Activated CD4-positive, alpha-beta T cell treated with anti-CD3 and anti-CD28 coated beads, Interleukin-2, amount 50 U/mL, for 48 hours (primary cell): Measurements from ENCODE around the gene ANTXR2.

Experiments used
- DNase-seq, 2 experiments: peaks; one replicate each; pipeline ENCODE4 v3.0.0-alpha.2; 2020

Gene ANTXR2

GRCh38 chr4:79857811-79858210 lies 215.2 kb downstream of the ANTXR2 start:
- no peak for DNase-seq

- no peak for DNase-seq
Measured at GRCh38 chr4:79856196-79856595, 216.8 kb downstream of the ANTXR2 start.

- no peak for DNase-seq
Measured at GRCh38 chr4:79854856-79855502, 218.1 kb downstream of the ANTXR2 start.

GRCh38 chr4:79852305-79852730 lies 220.7 kb downstream of the ANTXR2 start:
- no peak for DNase-seq

GRCh38 chr4:79851625-79852304 lies 221.3 kb downstream of the ANTXR2 start:
- no peak for DNase-seq
